ENCODE results near the gene RETREG3.

DNA sequence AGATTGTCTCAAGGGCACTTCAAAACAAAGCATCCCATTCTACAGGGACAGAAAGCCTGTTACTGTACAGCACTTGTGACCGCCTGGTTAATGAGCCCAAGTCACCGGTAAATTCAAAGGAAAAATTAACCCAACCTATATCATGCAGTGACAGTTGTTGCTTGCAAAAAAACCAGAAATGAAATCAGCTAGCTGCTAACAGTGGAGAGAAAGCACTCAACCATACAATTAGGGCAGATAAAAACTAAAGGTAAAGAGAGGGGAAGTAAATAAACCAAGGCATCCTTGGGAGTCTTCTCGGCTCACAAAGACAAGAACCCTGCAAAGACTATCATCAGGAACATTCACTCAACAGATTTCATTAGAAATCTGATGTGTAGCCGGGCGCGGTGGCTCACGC lies 5.9 kb downstream of the RETREG3 start:
- TF ChIP-seq, protein P1, sequence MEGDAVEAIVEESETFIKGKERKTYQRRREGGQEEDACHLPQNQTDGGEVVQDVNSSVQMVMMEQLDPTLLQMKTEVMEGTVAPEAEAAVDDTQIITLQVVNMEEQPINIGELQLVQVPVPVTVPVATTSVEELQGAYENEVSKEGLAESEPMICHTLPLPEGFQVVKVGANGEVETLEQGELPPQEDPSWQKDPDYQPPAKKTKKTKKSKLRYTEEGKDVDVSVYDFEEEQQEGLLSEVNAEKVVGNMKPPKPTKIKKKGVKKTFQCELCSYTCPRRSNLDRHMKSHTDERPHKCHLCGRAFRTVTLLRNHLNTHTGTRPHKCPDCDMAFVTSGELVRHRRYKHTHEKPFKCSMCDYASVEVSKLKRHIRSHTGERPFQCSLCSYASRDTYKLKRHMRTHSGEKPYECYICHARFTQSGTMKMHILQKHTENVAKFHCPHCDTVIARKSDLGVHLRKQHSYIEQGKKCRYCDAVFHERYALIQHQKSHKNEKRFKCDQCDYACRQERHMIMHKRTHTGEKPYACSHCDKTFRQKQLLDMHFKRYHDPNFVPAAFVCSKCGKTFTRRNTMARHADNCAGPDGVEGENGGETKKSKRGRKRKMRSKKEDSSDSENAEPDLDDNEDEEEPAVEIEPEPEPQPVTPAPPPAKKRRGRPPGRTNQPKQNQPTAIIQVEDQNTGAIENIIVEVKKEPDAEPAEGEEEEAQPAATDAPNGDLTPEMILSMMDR (IDR thresholded peaks at IDR 0.05), result no peak
- no peak for TF ChIP-seq EZH2 (IDR thresholded peaks at IDR 0.05; ENCODE audit: borderline replicate concordance, insufficient read depth, low read depth, low read length, poor library complexity, severe bottlenecking)

Data from B cell (primary cell).